ENCODE measurements around the gene AGXT.

The AGXT gene

GRCh38 chr2:240916571-240917008, 48.0 kb downstream of the AGXT start:
- no peak for DNase-seq

- no peak for DNase-seq
Measured at GRCh38 chr2:240917009-240917683, 48.5 kb downstream of the AGXT start.

- no peak for DNase-seq
Measured at GRCh38 chr2:240917684-240918257, 49.1 kb downstream of the AGXT start.

- DNase-seq: no peak
Measured at GRCh38 chr2:240918258-240919091, 49.9 kb downstream of the AGXT start.

- DNase-seq: no peak
Measured at GRCh38 chr2:240919161-240919781, 50.6 kb downstream of the AGXT start.

GRCh38 chr2:240919786-240920782, 51.5 kb downstream of the AGXT start:
- DNase-seq: no peak

GRCh38 chr2:240920783-240921231, 52.2 kb downstream of the AGXT start:
- DNase-seq: no peak

GRCh38 chr2:240921311-240921994, 52.8 kb downstream of the AGXT start:
- DNase-seq: no peak

GRCh38 chr2:240921995-240922244, 53.3 kb downstream of the AGXT start:
- DNase-seq: no peak

GRCh38 chr2:240922245-240922981, 53.8 kb downstream of the AGXT start:
- DNase-seq: no peak

GRCh38 chr2:240922982-240923537, 54.4 kb downstream of the AGXT start:
- DNase-seq: no peak

- DNase-seq: no peak
Measured at GRCh38 chr2:240925191-240925567, 56.6 kb downstream of the AGXT start.

GRCh38 chr2:240925568-240926515, 57.2 kb downstream of the AGXT start:
- DNase-seq: no peak

- no peak for DNase-seq
Measured at GRCh38 chr2:240926516-240927389, 58.1 kb downstream of the AGXT start.

GRCh38 chr2:240927390-240927781, 58.8 kb downstream of the AGXT start:
- no peak for DNase-seq

GRCh38 chr2:240928476-240929363, 60.1 kb downstream of the AGXT start:
- no peak for DNase-seq

GRCh38 chr2:240929364-240930095, 60.9 kb downstream of the AGXT start:
- DNase-seq: no peak
